ENCODE data around the gene ARHGAP28.
A peak's percentile ranks its signal among the peaks of the same experiment; 100 is the strongest.

The ARHGAP28 gene, protein sequence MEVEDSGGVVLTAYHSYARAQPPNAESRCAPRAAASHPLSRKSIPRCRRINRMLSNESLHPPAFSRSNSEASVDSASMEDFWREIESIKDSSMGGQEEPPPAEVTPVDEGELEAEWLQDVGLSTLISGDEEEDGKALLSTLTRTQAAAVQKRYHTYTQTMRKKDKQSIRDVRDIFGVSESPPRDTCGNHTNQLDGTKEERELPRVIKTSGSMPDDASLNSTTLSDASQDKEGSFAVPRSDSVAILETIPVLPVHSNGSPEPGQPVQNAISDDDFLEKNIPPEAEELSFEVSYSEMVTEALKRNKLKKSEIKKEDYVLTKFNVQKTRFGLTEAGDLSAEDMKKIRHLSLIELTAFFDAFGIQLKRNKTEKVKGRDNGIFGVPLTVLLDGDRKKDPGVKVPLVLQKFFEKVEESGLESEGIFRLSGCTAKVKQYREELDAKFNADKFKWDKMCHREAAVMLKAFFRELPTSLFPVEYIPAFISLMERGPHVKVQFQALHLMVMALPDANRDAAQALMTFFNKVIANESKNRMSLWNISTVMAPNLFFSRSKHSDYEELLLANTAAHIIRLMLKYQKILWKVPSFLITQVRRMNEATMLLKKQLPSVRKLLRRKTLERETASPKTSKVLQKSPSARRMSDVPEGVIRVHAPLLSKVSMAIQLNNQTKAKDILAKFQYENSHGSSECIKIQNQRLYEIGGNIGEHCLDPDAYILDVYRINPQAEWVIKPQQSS

DNA sequence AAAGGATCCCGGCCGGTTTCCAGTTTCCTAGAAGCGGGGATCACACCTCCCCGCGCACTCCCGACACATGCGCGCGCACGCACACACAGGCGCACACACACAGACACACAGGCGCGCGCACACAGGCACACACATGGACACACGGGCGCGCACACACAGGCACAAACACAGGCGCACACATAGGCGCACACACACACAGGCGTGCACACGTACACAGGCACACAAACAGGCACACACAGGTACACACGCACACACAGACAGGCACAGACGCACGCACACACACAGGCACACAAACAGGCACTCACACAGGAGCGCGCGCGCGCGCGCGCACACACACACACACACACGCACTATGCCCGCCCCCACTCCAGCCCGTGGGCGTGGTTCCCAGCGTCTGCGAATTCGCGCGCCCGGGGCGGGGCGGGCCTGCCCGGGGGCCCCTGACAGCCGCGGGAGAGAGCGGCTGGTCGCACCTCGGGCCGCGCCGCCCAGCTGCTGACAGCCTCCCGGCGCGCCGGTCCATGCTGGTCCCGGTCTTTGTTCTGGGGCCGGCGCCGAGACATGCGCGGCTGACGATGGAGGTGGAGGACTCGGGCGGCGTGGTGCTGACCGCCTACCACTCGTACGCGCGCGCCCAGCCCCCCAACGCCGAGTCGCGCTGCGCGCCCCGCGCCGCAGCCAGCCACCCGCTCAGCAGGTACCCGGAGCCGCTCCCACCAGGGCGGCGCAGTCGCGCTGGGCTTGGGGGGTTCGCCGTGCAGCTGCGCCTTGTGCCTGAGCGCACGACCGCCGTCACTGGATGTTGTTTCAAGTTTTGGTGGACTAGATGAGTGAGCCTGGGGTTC is at the start of gene ARHGAP28:
Gene ARHGAP28, plus strand, starts transcription at position 470 of the 845 bp plus-strand sequence. Its CDS starts 106 bp downstream, at position 576.
- no peak within 1 kb of the TSS for H3K9ac ChIP-seq
- no peaks in the 10 kb centered on the region for H3K79me2 ChIP-seq
- H3K4me1 ChIP-seq = no peaks in the 10 kb centered on the region
- TF ChIP-seq, protein P1, sequence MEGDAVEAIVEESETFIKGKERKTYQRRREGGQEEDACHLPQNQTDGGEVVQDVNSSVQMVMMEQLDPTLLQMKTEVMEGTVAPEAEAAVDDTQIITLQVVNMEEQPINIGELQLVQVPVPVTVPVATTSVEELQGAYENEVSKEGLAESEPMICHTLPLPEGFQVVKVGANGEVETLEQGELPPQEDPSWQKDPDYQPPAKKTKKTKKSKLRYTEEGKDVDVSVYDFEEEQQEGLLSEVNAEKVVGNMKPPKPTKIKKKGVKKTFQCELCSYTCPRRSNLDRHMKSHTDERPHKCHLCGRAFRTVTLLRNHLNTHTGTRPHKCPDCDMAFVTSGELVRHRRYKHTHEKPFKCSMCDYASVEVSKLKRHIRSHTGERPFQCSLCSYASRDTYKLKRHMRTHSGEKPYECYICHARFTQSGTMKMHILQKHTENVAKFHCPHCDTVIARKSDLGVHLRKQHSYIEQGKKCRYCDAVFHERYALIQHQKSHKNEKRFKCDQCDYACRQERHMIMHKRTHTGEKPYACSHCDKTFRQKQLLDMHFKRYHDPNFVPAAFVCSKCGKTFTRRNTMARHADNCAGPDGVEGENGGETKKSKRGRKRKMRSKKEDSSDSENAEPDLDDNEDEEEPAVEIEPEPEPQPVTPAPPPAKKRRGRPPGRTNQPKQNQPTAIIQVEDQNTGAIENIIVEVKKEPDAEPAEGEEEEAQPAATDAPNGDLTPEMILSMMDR (IDR thresholded peaks at IDR 0.05) = peak; percentile 45
- no peaks in the 10 kb centered on the region for H3K36me3 ChIP-seq (ENCODE audit: control insufficient read depth, insufficient read depth, low read length)
- H3K9me3 ChIP-seq (ENCODE audit: control insufficient read depth, low read length) = no peaks in the 10 kb centered on the region
- peak within 1 kb of the TSS; percentile 84 for H2AFZ ChIP-seq
- no peaks in the 10 kb centered on the region for H3K27me3 ChIP-seq (ENCODE audit: control insufficient read depth, insufficient read depth, low read length)
- peak within 1 kb of the TSS; percentile 73 for H3K27ac ChIP-seq
- H3K4me2 ChIP-seq (ENCODE audit: low read length) = peak within 1 kb of the TSS; percentile 66
- H3K4me3 ChIP-seq (ENCODE audit: low read depth, low read length) = peak within 1 kb of the TSS; percentile 63

DNA sequence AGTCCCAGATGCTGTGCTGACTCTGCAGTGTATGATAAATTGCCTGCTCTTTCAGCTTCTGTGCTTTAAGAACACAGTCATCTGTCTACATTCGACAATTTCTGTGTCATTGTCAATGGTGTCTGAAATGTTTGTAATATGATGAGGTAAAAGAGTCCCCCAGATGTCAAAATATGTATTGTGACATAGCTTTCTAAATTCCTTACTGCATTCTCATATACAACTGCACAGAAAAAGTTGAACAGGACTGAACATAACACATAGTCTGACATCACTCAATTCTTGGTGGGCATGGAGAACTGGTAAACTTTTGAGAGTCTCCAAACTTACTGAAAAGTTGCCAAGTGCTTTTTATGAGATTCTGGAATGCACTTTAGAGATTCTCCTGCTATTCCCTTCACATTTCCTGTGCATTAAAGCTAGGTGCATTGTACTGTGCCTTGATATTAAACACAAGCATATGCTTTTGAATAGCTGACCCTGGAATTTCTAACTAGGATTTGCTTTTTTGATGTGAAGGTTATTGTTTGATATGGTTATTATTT is 48.1 kb upstream of the ARHGAP28 start:
- Histone ChIP-seq H3K36me3 (ENCODE audit: control insufficient read depth, insufficient read depth, low read length) (no peaks in the 10 kb centered on the region), H2AFZ (no peak overlapping the region), H3K9me3 (ENCODE audit: control insufficient read depth, low read length) (no peaks in the 10 kb centered on the region), H3K27me3 (ENCODE audit: control insufficient read depth, insufficient read depth, low read length) (no peaks in the 10 kb centered on the region), H3K27ac (no peak overlapping the region), H3K4me2 (ENCODE audit: low read length) (no peak overlapping the region), H3K4me1 (no peaks in the 10 kb centered on the region), H3K4me3 (ENCODE audit: low read depth, low read length) (no peak overlapping the region), H3K79me2 (no peaks in the 10 kb centered on the region), H3K9ac (no peak overlapping the region)
- TF ChIP-seq, protein P1 (IDR thresholded peaks at IDR 0.05) = no peak

DNA sequence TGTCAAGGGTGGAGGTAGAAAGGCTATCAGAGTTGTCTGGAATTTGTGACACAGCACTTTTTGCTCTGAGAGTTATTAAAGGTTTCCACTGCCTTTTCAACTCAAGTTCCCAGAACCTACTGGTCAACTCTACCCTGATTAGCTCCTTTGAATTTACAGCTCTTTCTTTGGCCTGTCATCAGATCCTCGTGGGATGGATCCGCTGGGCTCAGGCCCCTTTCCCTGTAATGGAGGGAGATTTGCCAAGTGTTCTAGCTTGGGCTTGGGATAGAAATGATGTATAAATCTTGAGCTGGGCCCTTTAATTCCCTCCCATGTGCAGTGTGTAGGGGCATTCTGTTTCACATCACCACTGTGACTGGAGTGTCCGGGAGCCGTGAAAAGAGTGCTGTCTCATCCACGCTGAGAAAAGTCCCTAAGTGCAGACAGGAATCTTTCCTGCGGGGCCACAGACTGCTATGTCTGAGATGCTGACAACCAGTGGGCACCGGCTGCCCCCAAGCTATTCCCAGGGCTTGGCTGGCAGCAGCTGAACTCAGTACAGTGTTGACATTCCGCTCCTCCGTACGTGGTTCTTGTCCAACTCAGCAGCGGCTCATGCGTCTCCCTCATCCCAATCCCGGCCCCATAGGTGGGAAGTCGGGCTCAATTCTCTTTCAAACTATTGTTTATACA is 46.9 kb upstream of the ARHGAP28 start:
- H3K4me3 ChIP-seq (ENCODE audit: low read depth, low read length) = no peak overlapping the region

More for the DNA sequence above, 46.9 kb upstream of the ARHGAP28 start:
- Histone ChIP-seq H2AFZ (no peak overlapping the region), H3K4me1 (no peaks in the 10 kb centered on the region), H3K9ac (no peak overlapping the region), H3K9me3 (ENCODE audit: control insufficient read depth, low read length) (no peaks in the 10 kb centered on the region), H3K27ac (no peak overlapping the region), H3K27me3 (ENCODE audit: control insufficient read depth, insufficient read depth, low read length) (no peaks in the 10 kb centered on the region), H3K4me2 (ENCODE audit: low read length) (no peak overlapping the region), H3K36me3 (ENCODE audit: control insufficient read depth, insufficient read depth, low read length) (no peaks in the 10 kb centered on the region), H3K79me2 (no peaks in the 10 kb centered on the region)
- TF ChIP-seq, protein P1 (IDR thresholded peaks at IDR 0.05) = no peak
